HG02763 (cell line): ENCODE data around the gene MTA1.

Experiments
- ATAC-seq: cut with Tn5 transposase; IDR thresholded peaks from one replicate; pipeline ENCODE4 v1.9.1; 2021; ENCODE audit warnings: mild to moderate bottlenecking, moderate library complexity; ENCODE audit not compliant: unreplicated experiment

Gene MTA1

GRCh38 chr14:105386581-105387529, 32.8 kb upstream of the MTA1 start:
- no peak for ATAC-seq

- ATAC-seq = no peak
Measured at GRCh38 chr14:105387530-105387922, 32.1 kb upstream of the MTA1 start.

GRCh38 chr14:105388110-105388951, 31.3 kb upstream of the MTA1 start:
- no peak for ATAC-seq

DNA sequence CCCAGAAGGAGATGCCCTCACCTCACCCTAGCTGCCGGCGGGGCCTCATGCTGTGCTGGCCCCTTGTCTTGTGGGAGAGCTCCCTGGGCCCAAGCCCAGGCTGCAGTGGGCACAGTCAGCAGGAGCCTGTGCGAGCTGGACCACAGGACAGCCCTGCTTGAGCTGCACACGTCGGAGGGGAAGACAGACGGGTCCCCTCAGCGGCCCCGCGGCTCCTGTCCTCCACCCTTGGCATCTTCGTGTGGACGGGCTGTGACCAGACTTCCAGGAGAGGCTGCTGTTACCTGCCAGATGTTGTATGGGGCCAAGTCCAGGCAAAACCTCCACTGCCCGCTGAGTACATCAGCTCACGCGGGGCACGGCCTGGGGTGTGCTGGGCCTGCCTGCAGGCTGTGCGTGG, 30.7 kb upstream of the MTA1 start:
- ATAC-seq = no peak

DNA sequence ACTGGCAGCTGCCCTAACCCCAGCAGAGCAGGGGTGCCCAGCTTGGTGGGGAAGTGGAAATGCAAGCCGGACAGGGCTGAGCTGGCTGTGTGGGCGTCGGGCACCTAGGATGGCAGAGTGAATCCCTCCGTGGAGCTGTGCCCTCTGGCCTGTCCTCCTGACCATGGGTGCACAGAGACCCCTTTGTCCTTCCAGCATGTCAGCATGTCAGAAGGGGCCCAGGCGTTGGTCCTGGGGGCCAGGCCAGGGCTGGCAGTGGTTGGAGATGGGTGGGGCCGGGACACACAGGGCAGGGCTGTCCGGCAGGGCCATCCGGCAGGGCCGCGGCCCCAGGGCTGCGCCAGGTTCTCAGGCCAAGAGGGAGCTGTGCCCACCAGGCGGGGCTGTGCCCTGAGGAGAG, 30.1 kb upstream of the MTA1 start:
- no peak for ATAC-seq

DNA sequence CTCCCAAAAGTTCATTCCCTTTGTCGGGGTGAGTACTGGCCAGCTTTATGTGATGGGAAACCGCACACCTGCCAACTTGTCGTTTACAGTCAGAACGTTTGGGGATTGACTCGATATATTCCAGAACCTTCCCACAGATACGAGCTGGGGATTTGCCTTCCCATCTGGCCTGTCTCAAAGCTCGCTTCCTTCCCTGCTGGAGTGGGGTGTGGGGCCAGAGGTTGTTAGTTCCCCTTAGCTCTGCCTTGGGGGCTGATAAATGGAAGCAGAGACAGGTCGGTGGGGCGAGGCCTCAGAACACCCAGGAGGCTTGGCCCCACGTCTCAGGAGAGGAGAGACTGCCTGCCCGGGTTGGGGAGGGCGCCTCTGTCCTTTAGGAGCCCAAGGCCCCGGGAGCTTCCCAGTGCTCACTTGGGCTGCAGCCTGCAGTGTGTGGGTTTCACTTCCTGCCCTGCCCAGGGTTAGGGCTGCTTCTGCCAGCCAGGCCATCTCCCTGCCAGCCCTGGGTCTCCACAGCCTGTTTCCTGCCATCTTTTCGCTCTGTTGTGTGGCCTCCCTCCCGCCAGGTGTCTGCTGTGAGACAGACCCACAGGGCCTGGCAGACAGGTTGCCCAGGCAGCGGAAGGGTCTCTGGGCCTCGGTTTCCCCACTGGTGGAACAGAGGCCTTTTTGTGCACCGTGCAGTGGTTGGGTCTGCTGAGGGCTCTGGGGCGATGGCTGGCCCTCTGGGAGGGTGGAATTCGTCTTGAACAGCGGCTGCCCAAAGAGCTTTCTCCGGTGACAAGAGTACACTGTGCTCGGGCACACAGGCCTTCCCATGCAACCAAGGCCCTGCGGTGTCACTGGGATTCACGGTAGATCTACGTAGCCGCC, 29.4 kb upstream of the MTA1 start:
- no peak for ATAC-seq

DNA sequence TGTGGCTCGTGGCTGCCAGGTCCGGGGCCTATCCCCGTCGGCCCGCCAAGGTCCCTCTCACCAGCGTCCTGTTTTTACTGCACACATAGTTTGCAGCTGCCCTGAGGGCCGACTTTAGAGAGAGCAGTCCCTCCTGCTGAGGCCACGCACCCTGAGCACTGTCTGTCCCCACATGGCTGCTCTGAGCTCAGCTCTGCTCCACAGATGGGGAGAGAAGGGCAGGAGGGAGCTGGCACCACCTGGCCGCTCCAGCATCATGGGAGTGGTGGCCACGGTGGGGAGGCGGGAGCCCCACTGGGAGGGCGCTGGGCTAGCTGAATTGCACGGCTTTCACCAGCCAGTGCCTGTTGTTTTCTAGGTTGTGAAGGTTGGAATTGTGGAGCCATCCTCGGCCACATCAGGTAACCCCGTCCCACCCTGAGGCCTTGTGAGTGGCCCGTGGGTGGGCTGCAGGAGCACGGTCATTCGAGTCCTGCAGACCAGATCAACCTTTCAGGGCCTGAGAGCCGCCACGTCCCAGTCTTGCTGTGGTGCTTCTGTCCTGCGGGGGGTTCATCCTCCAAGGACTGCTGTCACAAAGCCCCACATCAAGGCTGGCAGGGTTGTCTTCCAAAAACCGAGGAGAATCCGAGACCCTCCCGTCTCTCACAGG, 28.7 kb upstream of the MTA1 start:
- ATAC-seq = no peak

DNA sequence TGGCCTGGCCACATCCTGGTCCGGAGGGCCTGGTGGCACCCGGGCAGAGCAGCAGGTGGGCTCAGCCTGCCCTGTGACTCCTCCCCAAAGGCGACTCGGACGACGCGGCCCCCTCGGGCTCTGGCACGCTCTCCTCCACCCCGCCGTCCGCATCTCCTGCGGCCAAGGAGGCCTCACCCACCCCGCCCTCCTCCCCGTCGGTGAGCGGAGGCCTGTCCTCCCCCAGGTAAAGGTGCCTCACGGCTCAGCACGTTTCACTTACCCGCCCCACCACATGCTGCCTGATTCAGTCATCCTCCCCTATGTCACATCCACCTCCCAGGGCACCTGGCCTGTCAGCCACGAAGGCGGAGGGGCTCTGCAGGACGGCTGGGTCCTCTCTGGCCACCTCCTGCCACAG, 28.1 kb upstream of the MTA1 start:
- no peak for ATAC-seq

GRCh38 chr14:105392131-105393090, 27.2 kb upstream of the MTA1 start:
- no peak for ATAC-seq

DNA sequence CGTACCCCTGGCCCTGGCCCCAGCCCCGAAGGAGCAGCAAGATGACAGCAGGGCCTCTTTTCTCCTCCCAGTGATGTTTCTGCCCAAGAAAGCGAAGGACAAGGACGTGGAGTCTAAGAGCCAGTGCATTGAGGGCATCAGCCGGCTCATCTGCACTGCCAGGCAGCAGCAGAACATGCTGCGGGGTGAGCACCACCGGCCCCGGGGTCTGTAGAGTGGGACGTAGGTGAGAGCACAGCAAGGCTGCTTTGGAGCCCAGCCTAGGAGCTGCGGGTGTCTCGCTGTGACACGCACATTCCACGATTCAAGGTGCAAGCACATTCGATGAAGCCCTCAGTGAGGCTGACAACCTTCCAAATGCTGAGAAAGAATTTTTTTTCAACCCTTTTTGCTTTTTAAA, 26.5 kb upstream of the MTA1 start:
- ATAC-seq = no peak

DNA sequence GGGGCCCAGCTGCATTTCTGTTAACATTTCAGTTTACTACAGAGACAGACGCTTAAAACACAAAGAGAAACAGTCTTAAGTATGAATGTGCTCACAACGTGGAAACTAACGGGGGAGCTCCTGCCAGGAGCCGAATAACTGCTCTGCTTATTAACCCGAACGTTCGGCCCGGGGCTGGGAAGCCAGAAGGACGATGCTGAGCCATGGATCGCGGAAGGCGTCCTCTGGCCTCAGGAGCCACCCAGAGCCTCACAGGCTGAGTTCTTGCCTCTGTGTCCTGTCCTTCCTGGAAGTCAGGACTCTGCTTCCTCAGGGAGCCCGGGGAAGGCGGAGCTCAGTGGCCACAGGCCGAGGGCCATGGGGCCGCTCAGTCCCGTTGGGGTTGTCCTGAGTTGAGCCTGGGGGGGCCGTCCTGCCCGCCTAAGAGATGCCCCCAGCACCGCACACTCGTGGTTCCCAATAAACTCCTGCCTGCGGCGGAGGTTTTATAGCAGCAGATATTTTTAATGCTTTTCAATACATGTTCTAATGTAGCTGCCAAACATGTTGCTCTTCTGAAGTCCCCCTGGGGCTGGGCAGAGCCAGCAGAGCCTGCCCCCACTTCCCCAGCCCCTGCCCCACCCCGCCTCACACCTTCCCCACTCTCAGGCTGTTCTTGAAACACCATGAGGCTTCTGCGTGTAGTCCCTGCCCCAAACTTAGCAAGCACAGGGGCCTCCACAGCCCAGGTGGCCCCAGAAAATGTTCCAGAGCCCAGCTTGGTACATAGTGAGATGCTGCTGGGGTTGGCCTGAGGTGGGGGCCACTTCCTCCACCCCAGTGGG, 24.7 kb upstream of the MTA1 start:
- no peak for ATAC-seq

DNA sequence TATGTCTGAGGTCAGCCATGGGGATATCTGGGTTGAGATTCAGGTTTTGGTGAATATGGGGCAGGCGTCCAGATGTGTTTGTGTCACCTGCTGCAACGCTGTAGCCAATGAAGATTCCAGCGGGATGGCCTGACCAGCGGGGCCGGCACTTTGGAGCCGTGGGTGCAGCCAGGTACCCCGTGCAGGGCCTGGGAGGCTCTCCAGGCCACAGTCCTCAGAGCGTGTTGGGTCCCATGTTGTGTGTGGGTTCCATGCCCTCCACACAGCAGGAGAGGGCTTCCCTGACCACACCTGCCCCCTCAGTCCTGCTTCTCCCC, 24.1 kb upstream of the MTA1 start:
- ATAC-seq = no peak

GRCh38 chr14:105397350-105397931, 22.2 kb upstream of the MTA1 start:
- ATAC-seq = no peak

DNA sequence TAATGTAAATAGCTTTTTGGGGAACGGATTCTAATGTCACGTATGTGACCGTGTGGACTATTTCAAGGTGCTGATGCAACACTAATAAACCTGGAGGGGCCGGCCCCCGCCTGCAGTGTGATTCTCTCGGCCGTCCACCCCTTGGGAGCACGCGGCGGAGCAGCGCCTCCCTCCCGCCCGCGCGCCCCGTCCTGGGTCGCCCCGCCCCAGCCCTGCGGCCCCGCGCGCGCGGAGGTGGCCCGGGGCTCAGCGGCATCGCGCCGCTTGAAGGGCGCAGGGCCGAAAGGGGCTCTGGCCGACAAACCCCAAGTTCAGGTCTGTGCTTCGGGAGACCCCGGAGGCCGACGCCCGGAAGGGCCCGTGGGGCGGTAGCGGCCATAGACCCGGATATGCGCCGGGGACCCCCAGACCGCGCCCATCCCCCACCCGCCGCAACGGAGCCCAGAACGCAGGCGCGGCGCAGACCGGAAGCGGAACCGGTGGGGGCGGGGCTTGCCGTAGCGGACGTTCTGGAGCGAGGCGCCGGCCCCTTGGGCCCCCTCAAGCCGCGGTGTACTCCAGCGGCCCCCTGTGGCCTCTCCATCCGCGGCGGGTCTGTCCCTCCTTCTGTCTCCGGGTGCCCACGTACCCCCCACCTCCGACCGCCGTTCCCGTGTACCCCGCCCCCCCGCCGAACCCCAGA, 21.4 kb upstream of the MTA1 start, which contains the start of gene TEX22:
Gene TEX22 (plus strand): TSS at position 495 of the 682 bp plus-strand sequence. CDS start 803 bp downstream, outside the sequence.
- ATAC-seq = peak; percentile 74

- no peak for ATAC-seq
Measured at GRCh38 chr14:105398726-105399465, 20.7 kb upstream of the MTA1 start.

DNA sequence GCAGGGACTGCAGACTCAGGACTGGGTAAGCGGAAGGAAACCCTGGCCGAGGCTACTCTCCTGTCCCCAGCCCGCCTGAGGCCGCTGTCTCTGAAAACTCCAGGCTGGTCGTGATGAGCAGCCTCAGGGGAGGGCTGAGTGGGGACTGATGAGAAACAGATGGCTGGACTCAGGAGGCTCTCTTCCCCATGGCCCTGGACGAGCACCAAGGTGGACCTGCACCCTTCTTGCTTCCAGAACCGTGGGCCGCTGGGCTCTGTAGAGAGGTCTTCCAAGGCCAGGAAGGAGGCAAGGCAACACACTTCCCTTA, 20.2 kb upstream of the MTA1 start:
- ATAC-seq = no peak

GRCh38 chr14:105400016-105400415, 19.6 kb upstream of the MTA1 start:
- ATAC-seq = no peak
